Activated CD8-positive, alpha-beta memory T cell treated with anti-CD3 and anti-CD28 coated beads, Interleukin-2, amount 50 U/mL, for 24 hours (primary cell): ENCODE results near the gene CD6.

Experiments used
- DNase-seq: peaks from one replicate; pipeline ENCODE4 v3.0.0-alpha.2; 2020; ENCODE audit errors: extremely low read depth

CD6 gene

GRCh38 chr11:60971520-60971919 is at the start of gene CD6:
TSS of gene CD6 (plus strand) at chr11:60971680. CDS start at chr11:60971866, 186 bp downstream.
- no peak for DNase-seq

DNA sequence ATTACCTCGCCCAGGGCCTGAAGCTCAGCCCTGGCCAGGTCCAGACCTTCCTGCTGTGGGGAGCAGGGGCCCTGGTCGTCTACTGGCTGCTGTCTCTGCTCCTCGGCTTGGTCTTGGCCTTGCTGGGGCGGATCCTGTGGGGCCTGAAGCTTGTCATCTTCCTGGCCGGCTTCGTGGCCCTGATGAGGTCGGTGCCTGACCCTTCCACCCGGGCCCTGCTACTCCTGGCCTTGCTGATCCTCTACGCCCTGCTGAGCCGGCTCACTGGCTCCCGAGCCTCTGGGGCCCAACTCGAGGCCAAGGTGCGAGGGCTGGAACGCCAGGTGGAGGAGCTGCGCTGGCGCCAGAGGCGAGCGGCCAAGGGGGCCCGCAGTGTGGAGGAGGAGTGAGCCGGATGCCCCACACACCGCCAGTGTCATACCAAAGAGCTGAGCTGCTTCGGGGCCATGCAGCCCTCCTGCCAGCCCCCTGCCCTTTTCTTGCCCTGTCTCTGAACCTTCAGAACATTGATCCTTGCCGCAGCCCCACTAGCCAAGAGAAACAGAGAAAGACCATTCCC is 49.6 kb upstream of the CD6 start:
- no peak for DNase-seq

DNA sequence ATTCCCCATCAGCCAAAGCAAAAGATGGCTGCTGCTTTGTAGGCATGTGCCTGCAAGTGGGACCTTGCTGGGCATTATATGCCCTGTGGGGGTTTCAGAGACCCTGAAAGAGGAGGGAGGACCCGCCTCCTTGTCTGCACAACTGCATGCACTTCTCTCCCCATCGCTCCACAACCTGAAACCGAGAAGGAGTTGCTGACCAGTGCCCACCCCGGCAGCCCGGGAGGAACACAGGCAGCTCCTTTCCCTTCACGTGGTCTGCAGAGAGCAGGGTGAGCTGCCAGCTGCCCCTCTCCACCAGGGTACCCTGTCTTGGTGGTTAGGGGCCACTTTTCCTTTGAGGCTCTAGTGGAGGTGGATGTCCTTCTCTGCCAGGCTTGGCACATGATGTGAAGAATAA is 48.6 kb upstream of the CD6 start:
- no peak for DNase-seq

DNA sequence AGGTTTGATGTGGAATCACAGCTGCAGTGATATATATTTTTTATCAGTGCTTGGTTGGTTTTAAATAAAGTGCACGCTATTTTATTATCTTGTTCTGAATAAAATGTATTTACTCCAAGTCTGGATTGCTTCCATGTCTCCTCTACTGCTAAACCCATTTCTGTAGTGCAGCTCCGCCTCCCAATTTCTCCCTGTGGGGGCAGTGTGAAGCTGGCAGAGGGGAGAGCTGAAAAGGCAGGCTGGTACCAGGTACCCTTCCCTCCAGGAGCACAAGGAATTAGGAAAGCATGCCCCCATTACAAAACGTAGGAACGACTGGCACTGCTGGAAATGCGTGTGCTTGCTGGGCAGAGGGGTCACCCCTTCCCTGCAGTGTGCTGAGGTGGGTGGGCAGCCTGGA is 48.2 kb upstream of the CD6 start:
- no peak for DNase-seq

DNA sequence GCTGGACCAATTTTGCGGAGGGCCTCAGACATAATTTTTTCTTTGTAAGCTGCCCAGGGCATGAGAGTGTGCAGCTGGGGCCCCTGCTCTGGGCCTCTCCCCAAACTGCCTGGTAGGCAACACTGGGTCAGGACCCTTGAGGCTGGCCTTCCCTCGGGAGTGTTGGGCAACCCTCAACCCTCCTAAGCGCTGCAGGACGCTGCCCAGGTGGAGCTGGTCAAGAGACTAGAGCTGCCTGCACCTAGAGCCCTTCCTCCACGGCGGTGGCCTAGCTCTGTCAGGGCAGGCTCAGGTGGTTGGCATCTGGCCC is 47.7 kb upstream of the CD6 start:
- no peak for DNase-seq

GRCh38 chr11:60924110-60924905 is 47.2 kb upstream of the CD6 start, which contains the start of gene TMEM132A:
TSS of gene TMEM132A (plus strand) at chr11:60924460. CDS start at chr11:60924634, 174 bp downstream.
- DNase-seq = no peak

GRCh38 chr11:60924906-60925853 is 46.3 kb upstream of the CD6 start:
- no peak for DNase-seq

DNA sequence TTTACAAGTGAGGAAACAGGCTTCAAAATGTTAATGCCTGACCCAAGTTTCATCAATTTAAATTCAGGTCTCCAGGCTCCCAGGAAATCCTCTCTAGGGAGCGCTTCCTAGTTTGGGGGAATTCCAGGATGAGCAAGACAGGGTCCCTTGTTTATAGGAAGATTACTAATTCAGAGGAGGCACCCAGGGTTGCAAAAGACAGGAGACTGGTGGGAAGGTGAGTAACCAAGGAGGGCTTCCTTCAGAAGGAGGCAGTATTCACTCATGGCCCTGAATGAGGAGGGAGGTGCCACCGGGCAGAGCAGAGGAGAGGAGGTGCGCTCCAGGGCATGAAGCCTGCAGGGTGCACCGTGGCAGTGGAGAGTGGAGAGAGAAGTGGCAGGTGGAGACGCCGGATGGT is 45.6 kb upstream of the CD6 start:
- no peak for DNase-seq

GRCh38 chr11:60926500-60926899 is 45.0 kb upstream of the CD6 start:
- DNase-seq = no peak

DNA sequence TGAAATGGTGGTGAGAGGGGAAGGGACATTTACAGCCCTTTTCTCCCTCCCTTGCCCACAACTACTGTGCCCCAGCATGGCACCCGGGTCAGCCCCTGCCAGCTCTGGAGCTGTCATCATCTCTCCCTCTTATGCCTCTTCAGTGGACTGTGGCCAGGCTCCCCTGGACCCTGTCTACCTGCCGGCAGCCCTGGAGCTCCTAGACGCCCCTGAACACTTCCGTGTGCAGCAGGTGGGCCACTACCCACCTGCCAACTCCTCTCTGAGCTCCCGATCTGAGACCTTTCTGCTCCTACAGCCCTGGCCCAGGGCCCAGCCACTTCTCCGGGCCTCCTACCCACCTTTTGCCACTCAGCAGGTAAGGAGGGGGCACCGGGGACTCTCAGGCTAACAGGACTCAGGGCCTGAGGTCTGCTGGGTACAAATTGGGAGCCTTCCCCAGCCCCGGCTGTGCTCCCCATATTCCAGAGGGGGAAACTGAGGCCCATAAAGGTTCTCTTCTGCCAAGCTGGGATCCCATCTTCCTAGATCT is 44.4 kb upstream of the CD6 start:
- DNase-seq = no peak

GRCh38 chr11:60927600-60927999 is 43.9 kb upstream of the CD6 start:
- DNase-seq = no peak

DNA sequence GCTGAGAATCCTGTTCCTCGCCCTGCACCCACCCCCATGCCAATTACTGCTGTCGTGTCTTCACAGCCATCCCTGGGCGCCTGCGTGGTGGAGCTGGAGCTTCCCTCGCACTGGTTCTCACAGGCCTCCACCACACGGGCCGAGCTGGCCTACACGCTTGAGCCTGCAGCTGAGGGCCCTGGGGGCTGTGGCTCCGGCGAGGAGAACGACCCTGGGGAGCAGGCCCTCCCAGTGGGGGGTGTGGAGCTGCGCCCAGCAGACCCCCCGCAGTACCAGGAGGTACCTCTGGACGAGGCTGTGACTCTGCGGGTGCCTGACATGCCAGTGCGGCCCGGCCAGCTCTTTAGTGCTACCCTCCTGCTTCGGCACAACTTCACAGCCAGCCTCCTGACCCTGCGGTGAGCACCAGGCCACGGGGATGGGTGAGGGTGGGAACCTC is 42.9 kb upstream of the CD6 start:
- no peak for DNase-seq

DNA sequence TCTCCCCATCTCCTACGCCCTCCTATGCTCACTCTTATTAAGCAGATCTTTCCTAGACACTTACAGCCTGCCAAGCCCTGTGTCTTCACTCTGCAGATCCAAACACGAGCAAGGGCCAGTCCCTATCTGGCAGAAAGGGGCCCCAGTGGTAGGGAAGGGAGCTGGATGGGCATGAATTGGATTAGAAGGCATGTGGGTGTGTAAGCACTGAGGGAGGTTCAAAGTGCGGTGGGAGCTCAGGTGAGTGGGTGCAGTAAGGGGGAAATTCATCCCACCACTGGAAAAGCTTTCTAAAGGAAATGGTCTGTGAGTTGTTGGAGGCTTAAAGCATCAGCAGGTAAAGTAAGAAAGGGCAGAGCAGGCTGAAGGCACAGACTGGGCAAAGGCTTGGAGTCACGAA is 41.7 kb upstream of the CD6 start:
- no peak for DNase-seq

DNA sequence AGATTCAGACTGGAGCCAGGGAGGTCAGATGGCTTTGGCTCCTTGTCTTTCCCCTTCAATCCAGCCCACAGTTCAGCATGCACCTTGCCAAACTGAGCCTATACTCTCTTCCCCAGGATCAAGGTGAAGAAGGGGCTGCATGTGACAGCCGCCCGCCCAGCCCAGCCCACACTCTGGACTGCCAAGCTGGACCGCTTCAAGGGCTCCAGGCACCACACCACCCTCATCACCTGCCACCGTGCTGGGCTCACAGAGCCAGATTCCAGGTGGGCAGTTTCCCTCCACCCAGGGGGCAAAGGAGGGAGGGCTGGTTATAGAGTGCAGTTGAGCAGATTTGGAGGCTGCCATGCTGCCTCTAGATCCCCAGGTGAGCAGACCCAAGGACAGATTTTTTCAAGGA is 41.1 kb upstream of the CD6 start:
- no peak for DNase-seq

DNA sequence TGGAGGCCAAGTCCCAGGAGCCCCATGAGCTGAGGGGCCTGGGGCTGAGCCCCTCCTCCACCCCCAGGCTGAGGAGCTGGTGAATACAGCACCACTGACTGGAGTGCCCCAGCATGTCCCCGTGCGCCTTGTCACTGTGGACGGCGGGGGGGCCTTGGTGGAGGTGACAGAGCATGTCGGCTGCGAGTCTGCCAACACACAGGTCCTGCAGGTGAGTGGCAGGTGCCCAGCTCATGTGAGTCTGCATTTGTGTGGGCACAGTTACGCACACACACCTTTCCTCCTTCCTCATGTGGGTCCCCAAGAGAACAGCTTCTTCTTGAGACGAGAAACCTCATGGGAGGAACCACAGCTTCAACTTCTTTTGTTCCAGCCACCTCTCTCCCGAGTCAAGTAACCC is 39.6 kb upstream of the CD6 start:
- no peak for DNase-seq

- DNase-seq = no peak
Measured at GRCh38 chr11:60932605-60933356, 38.7 kb upstream of the CD6 start.

DNA sequence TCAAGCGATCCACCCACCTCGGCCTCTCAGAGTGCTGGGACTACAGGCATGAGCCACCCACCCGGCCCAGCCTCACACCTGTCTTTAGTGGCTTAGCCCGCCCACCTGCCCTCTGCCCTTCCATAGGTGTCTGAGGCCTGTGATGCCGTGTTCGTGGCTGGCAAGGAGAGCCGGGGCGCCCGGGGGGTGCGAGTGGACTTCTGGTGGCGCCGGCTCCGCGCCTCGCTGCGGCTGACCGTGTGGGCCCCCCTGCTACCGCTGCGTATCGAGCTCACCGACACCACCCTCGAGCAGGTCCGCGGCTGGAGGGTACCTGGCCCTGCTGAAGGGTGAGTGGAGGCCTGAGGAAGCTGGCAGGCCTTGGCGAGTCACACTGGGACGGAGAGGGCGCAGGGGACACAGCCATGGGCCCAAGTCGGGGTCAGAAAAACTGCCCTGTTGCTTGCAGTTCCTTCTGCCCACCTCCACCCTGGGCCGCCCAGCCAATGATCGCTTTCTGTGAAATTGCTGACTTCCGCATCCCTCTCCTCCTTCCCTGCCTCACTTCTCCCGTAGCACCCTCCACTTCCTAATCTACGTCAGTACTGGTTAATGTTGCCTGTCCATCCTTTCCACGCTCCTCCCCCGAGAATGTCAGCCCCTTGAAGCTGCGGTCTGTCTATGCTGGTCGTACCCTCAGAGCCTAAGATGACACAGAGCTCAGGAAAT is 37.9 kb upstream of the CD6 start:
- no peak for DNase-seq

- no peak for DNase-seq
Measured at GRCh38 chr11:60934124-60934789, 37.2 kb upstream of the CD6 start.

- DNase-seq = no peak
Measured at GRCh38 chr11:60934790-60935605, 36.5 kb upstream of the CD6 start.
